Inferior parietal cortex (tissue), 1 donor: ENCODE measurements around the gene TBC1D22A.
"Not testable (repeated sequence)": the region's sequence is repeated elsewhere in the genome, so short reads cannot be mapped to it uniquely, and the experiment has no call there.

Experiments
- DNase-seq: peaks from one replicate; pipeline ENCODE4 v3.0.0-alpha.2; 2016; ENCODE audit errors: extremely low spot score

TBC1D22A gene

DNA sequence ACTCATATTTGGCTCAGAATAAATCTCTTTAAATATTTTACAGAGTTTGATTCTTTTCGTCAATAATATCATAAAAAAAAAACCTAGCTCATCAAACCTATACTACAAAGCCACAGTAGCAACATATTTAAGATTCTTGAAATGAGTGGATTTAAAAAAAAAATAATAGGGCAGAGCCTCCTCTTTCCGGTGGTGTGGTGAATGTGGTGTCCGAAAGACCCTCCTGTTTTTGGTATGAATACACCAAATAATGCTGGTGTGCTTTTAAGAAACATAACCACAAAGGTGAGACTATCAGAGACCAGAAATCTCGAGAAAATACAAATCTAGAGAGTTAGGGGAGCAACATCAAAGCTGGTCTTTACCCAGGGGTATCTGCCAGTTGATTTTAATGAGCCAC is 342.6 kb downstream of the TBC1D22A start:
- DNase-seq, result no peak

DNA sequence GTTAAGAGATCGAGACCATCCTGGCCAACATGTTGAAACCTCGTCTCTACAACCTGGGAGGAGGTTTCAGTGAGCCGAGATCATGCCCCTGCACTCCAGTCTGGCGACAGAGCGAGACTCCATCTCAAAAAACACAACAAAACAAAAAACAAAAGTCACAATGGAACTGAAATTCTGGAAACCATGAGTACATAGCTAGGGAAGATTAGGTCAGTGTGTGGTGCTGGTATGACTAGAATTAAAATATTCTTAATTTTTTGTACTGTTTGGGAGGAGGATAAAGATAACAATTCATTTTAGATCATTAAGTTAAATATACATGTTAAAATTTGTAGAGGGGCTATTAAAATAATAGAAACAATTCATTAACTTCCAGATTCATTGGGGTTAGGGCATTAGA is 344.4 kb downstream of the TBC1D22A start:
- no peak for DNase-seq

DNA sequence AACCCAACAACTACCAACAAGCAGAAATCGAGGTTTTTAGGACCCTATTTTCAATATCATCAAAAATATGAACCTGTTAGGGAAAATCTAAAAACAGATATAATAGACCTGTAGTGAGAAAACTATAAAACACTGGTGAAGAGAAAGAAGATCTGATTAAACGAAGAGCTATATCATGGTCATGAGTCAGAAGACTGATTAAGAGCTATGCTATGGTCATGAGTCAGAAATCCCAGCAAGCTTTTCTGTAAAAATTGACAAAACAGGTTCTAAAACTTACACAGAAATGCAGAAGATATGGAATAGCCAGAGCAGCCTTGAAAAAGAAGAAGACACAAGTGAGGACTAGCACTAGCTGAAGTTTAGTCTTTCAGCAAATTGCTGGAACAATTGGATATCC is 345.0 kb downstream of the TBC1D22A start:
- no peak for DNase-seq

DNA sequence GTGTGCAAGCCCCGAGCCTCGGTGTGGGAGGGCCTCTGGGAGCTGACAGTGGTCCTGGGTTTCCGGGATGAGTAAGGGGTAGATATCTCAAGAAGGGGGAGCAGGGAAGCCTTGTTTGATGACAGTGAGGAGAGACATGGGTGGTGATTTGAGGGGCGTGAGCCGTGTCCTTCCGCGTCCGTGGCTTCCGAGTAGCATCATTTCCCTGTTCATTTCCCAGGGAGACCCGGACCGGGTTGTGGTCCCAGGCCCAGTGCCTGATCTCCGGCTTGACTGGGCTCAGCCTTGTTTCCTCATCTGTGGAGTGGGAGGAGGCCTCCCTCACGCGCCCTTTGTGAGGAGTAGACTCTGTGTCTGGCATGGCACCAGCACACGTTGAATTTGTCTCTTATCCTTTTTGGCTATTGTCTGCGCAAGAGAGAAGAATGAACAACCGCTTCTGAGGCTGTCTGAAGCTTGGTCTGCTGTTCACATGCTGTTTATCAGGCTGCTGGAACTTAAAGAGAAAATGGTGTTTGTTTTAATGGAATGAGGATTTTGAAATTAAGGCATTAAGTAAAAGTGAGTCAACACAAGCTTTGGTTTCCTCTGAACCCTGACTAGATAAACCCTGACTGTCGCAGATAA is 348.5 kb downstream of the TBC1D22A start:
- no peak for DNase-seq

DNA sequence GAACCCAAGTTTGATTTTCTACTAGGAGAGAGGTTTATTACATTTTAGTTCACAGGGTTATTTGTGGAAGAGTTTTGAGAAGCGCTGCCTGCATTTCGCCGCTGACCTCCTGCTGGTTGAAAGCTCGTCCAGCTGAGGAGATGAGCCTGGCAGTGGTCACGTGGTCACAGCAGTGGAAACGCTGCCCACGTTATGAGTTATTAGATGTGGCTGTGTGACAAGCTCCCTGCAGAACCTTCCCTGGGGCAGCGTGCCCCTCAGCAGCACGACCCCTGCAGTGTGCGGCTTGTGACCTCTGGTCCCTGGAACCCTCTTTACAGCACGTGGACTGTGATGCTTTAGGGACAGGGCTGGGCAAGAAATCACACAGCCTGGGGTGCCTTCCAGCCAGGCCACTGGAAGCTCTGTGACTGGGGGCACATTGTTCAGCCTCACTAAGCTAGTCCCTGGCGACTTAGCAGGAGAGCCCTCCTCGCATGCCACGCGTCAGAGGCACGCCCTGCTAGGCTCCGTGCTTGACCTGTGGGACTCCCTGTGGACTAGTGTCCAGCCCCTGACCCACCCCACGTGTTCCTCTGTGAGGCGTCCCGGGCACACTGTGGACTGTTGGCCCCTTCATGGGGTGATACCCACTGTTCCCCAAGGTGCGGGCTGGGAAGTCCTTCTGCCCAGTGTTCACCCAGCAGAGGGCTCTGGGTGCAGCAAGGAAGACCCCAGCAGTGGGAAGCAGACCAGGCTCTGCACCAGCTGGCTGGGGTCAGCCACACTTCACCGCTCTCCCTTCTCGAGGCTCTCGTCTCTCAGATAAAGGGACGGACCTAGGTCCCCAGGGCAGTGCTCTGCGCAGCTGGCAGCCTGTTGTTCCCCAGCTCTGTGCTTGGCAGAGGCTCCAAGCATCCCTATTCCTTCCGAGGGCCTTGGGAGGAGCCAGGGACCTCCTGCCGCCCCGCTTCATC is 349.5 kb downstream of the TBC1D22A start:
- no peak for DNase-seq

DNA sequence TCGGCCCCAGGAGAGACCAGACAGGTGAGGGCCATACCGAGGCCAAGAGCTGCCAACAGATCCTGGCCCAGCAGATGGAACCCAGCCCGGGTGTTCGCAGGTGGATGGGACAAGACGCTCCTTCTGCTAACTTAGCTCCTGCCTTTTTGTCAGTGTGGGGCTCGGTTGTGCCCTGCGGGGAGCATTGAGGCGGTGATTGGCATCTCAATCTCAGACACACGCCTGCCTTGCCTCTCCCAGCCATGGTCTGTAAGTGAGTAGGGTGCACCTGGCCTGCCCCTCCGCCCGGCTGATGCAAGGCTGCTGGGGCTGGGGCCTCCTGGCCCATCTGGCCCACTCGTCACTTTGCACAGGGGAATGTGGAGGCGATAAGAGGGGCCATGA is 350.1 kb downstream of the TBC1D22A start:
- no peak for DNase-seq

DNA sequence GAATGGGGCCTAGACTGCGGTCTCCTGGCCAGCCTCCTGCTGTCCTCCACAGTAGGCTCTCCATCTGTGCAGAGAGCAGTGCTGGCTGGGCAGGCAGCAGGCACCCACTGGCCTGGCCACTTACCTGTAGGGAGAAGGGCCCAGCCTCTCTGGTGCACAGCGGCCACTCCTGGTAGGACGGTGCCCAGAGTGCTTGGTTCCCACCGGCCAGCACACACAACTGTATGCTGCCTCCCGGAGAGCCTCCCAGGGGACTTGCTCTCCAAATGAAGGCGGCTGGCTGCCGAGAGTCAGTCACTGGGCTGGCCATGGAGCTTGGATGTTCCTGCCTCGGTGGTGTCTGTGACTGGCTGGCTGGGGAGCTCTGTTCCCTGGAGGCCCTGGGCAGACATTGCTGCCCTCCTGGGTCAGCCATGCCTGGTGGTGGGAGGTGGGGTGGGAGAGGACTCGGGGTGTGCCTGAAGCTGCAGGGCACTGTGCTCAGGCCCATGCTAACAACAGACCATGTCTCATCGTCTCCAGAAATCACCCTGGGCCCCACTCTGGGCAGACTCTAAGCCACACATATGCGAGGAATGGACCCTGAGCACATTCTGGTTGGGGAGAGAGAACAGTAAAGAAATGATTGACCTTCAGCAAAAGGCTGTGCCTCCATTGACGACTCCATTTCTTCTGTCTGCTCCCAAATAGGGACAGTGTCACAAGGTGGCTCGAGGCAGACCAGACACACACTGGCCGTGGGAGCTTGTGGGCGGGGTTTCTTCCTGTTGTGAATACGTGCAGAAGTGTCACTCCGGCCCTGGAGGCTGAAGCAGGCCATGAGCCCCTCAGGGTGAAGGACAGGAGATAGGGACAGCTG is 350.8 kb downstream of the TBC1D22A start:
- no peak for DNase-seq

DNA sequence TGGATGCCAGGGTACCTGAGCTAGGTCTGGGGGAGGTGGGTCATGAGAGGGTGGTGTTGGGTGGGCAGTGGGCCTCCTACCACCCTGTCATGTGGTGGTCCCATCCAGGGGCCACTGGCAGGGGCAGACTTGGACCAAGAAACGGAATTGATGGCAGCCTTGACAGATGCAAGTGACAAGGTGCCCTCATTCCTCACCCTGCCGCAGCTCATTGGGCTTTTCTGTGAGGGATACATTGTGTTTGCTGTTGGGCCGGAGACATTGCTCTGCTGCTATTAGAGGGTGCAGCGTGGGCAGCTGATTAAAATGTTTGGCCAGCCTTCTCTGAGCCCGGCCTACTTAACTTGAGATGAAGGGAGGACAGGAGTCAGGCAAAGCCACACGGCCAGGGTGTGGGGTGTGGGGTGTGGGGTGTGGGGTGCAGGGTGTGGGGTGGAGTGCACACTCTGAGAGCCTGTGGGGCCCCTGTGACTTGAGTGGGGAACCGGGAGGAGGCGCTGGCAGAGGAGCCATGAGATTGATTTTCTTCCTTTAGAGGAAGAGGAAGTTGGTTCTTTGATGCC is 351.5 kb downstream of the TBC1D22A start:
- DNase-seq, result no peak

DNA sequence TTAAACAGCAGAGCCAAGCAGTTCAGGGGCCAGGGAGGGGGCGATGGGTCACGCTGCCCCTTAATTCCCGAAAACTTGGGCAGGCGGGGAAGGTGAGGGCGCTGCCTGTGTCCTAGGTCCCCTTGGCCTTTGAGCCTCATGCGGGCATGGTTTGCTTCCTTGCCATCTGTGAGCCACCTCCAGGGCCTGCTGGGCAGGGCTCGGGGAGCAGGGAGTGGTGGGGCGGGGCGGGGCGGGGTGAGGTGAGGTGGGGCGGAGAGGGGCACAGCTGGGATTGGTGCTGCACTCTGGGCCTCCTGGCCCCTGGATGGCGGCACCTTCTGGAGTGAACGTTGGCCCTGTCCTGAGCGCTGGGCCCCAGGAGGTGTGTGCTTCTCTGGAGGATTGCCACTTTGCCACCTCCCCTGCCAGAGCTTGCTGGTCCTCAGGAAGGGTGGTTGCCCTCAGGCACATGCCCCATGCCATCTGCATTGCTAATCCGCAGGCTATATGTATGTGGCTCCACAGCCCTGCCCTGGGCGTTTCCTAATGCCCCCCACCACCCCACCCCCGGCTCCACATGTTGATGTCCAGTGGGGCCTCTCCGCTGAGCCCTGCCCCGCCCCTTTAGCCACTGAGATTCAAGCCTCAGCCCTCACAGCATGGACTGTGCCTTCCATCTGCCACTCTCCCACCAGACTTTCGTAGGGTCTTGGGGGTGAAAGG is 352.5 kb downstream of the TBC1D22A start:
- no peak for DNase-seq

DNA sequence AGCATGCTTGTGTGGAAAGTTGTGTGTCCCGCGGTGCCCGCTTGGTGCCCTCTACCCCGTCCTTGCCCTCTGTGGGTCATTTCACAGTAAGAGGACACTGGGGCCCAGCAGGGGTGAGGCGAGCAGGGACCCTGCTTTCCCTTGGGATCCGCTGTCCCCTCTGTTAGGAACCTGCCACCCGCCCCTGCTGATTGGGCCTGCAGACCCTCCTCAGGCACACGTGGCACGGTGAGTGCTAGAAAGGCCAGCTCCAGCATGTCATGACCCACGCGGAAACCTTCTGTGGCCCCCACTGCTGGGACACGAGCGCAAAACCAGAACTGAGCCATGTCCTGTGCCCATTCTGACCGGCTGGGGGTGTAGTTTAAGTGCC is 353.1 kb downstream of the TBC1D22A start:
- DNase-seq, result no peak

DNA sequence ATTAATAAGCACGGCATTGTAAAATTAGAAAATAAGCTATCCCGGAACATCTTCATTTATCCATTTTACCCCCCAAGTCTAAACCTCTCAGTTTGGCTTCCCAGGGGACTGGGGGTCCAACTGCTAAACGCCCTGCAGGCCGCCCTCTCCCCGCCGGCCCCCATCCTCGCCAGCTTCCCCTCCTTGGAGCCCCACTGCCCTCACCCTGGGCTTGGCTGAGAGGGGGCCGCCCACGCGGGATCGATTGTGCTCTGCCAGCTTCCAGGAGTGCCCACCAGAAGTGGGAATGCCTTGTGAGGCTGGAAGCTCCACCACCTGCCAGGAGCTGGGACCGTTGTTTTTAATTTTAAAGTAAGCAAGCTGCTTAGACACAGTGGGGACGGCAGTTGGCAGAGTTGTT is 353.5 kb downstream of the TBC1D22A start:
- DNase-seq, result no peak

DNA sequence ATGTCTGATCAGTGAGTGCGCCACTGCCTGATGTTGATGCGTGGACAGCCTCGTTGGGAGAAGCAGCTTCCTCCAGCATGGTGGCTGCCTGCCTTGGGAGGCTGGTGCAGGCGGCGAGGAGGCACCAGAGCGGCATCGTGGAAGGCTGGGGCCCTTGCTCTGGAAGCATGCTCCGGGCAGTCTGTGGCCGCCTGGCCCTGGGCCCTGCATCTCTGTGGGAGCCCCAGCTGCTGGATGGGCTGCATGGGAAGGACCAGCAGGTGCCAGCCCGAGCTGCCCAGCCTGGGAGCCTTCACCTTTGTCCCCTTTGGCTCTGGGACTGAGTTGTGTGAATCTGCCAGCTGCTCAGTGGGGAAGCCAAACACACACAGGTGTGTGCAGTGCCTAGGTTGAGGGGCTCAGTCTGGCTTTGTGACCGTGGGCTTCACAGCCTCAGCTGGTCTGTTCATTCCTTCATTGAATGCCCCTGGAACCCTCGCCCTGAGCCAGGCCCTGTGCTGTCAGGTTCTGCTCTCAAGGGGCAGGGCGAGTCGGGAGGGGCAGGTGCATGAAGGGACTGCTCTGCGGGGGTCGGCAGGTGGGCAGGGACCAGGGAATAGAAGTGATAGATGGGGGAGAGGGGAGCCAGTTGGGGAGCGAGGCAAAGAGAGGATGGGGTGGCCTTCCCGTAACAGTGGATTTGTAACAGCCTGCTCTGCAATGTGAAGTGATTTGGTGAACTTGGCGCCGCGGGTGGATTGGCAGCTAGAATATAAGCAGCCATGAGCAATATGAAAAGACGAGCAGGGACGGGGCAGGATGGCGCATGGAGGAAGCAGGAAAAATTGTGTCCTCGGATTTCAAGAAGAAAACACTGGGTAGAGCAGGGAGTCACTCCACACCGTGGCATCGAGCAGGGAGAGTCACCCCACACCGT is 354.2 kb downstream of the TBC1D22A start:
- no peak for DNase-seq

DNA sequence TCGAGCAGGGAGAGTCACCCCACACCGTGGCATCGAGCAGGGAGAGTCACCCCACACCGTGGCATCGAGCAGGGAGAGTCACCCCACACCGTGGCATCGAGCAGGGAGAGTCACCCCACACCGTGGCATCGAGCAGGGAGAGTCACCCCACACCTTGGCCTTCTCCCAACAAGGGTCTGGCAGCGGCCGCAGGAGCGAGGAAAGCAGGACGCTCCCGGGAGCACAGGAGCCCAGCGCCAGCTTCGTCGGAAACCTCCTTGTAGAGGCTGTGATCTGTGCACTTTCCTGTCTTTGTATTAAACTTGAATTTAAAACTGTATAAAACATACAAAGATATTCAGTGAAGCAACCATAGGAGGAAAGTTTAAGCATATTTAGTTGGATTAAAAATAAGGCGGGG is 355.0 kb downstream of the TBC1D22A start:
- DNase-seq, result not testable (repeated sequence)

DNA sequence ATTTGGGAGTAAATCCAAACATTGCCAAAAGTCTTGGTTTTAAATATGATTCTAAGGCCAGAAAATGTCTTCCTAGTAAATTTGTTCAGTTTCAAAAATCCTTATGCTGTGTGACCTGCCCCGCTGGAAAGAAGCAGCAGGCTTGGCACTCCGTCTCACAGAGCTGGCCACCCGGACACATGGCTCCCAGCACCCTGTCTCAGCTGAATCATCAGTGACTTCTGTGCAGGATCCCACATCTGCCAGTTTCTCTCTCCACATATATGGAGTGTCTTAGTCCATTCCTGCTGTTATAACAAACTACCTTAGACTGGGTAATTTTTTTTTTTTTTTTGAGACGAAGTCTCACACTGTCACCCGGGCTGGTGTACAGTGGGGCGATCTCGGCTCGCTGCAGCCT is 356.7 kb downstream of the TBC1D22A start:
- DNase-seq, result no peak

DNA sequence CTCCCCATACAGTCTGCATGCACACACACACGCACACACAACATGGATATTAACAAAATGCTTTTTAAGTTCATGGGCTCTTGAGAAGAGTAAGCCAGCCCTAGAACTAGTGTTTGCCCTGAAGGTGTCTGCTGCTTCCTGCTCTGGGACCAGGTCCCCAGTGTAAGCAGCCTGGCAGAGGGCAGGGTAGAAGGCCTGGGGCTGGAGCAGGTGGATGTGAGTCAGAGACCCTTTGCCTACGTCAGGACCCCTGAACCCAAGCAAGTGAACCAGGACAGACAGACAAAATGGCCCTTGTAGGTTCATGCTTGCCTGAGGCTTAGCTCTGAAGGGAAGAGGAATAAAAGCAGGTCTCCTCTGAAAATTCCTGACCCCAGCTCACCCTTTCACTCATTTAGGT is 357.9 kb downstream of the TBC1D22A start:
- DNase-seq, result no peak

DNA sequence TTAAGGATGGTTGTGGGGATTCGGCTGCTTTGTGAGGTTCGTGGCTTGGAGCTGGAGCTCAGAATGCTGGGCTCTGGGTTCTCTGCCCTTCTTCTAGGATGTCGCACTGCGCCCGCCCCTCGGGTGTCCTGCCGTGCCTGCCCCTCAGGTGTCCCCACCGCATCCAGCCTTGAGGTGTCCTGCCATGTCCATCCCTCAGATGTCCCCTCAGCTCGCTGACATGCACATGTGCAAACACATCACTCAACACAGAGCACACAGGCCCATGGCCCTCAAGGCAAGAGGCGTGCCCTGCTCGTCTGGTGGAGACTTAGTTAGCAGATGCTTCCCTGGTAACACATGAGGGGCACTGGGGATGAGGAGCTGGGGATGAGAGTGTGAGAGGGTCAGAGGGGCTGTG is 359.3 kb downstream of the TBC1D22A start:
- DNase-seq, result no peak

DNA sequence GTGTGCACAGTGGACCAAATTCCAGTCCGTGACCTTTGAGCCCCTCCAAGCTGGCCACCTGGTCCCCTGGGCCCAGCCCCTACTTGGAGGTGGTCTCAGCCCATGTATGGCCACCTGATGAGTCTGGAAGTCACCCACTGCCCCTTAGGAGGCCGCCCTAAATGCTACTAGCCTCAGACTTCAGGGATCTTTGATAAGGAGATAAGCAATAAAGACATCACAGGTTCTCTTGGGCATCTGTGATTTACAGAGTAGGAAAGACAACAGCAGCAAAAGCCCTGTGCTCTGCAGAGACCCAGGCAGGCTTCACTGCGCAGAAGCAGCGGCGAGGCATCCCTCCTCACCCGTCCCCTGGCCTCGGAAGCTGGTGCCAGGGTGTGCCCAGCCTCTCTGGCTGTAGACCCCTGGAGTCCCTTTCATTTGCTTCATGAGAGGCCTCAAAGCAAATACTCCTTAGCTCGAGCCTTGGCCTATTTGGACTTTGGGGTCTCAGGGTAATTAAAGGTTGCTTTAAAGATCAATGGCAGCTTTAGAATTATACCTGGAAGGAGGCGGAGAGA is 360.1 kb downstream of the TBC1D22A start:
- DNase-seq, result no peak

DNA sequence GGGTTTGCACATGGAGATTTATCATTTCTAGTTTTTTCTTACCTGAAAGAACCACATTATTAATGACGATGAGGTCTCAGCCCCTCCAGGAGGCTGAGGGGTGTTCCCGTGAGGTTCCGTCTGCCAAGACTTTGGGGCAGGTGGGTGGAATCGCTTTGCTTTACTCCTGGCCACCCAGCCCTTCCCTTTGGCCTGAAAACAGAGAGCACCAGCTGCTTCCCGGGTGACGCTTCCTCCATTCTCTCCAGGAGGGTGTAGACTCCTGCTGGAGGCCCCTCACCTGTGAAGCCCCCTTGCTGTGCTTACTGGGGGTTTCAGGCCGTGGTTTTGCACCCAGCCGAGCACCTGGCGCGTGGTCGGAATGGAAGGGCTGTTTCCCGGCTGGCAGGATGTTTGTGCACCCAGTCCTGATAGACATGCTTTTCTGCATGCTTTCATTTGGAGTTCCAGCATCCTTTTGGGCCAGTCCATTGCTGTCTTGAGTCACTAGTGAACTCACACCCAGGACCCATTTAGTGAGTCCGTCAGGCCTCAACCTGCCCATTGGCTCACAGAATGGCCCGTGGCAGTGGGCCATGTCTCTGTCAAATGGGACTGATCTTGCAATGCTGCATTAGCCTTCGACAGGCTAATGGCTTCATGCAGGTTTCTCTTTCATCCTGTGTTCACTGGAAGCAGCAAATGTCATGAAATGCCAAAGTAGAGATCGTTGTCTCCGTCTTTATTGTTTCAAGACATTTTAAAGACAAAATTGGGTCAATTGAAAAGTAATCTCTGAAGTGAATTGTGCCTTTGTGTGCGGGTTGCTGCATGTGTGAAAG is 360.8 kb downstream of the TBC1D22A start:
- no peak for DNase-seq

DNA sequence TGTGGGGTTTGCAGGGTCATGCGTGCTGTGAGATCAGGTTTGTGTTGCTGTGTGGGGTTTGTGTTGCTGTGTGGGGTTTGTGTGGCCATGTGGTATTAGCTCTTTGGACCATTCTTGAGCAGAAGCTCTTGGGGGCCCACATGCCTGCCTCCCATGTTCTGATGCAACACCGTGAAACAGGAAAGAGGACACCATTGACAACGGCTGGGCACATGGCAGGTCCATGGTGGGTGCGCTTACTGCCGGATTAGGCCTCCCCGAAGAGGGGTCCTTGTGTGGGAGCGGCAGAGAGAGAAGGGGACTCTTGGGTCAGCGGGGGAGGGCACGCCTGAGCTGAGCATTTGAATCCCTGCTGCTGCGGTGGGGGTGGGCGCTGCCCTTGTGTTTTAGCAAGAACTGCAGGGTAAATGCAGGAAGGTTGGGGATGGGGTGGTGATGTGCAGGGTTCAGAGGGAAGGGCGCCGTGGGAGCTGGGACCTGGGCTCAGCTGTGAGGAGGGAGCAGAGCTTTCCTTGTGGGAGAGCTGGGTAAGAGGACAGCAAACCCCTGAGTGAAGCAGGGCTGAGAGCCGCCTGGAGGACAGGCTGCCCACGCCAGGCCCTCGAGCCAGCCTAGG is 361.5 kb downstream of the TBC1D22A start:
- no peak for DNase-seq
